CD8-positive, alpha-beta memory T cell (primary cell): ENCODE data around the gene SBNO1. TPM values are rescaled to one million over a fixed set of nuclear protein-coding genes. Genes with fewer than 3 reads are reported as not detected.
"Not testable (repeated sequence)": the region's sequence is repeated elsewhere in the genome, so short reads cannot be mapped to it uniquely, and the experiment has no call there.

Experiments used
- CTCF ChIA-PET: fragments of 350-600 bp; sonication (Branson Sonifier 250); formaldehyde crosslinking; loops from one replicate; lab custom pipeline; 2021; ENCODE audit warnings: antibody characterized with exemption; lab: Charles Lee
- POLR2A ChIA-PET: fragments of 350-600 bp; sonication (Branson Sonifier 250); formaldehyde crosslinking; loops from one replicate; lab custom pipeline; 2021; ENCODE audit warnings: antibody characterized with exemption; lab: Charles Lee
- DNase-seq, 5 donors: peaks; one replicate each; pipeline versions ENCODE4 v3.0.0 to v3.0.0-alpha.2; 2020 to 2022; ENCODE audit warnings: mixed read lengths in 1 of 5
- H3K27ac ChIP-seq: one replicate; pipeline ENCODE4 v1.7.0; 2013; ENCODE audit warnings: low read depth, mild to moderate bottlenecking, low read length, moderate library complexity
- H3K27me3 ChIP-seq: 2 replicates; pipeline ENCODE4 v1.7.0; 2013; ENCODE audit warnings: low read length, mild to moderate bottlenecking; ENCODE audit not compliant: insufficient read depth, poor library complexity, severe bottlenecking
- H3K36me3 ChIP-seq: 2 replicates; pipeline ENCODE4 v1.7.0; 2013; ENCODE audit warnings: mild to moderate bottlenecking, low read length, moderate library complexity; ENCODE audit not compliant: insufficient read depth
- H3K4me1 ChIP-seq: 2 replicates; pipeline ENCODE4 v1.7.0; 2013; ENCODE audit warnings: mild to moderate bottlenecking, low read length, moderate library complexity; ENCODE audit not compliant: insufficient read depth
- H3K4me3 ChIP-seq: 2 replicates; pipeline ENCODE4 v1.7.0; 2013; ENCODE audit warnings: mild to moderate bottlenecking, low read length
- H3K9me3 ChIP-seq: 2 replicates; pipeline ENCODE4 v1.7.0; 2013; ENCODE audit warnings: mild to moderate bottlenecking, low read length
- H3K27ac Mint-ChIP-seq, 8 donors: one replicate each; pipeline ENCODE4 v1.8.0; 2020 to 2021; ENCODE audit warnings: mixed read lengths in 8 of 8, mild to moderate bottlenecking in 6 of 8, inconsistent platforms in 3 of 8, moderate library complexity in 3 of 8
- H3K27me3 Mint-ChIP-seq, 2 donors: one replicate each; pipeline ENCODE4 v1.8.0; 2020 to 2021; ENCODE audit warnings: mixed read lengths in 2 of 2, mild to moderate bottlenecking in 1 of 2, moderate library complexity in 1 of 2
- H3K36me3 Mint-ChIP-seq, 3 donors: one replicate each; pipeline ENCODE4 v1.8.0; 2020 to 2021; ENCODE audit warnings: mixed read lengths in 3 of 3, inconsistent platforms in 1 of 3, mild to moderate bottlenecking in 1 of 3
- H3K4me1 Mint-ChIP-seq, 3 donors: one replicate each; pipeline ENCODE4 v1.8.0; 2020 to 2021; ENCODE audit warnings: mixed read lengths in 3 of 3, inconsistent platforms in 1 of 3, mild to moderate bottlenecking in 1 of 3
- H3K4me3 Mint-ChIP-seq, 7 donors: one replicate each; pipeline ENCODE4 v1.8.0; 2020 to 2021; ENCODE audit warnings: mixed read lengths in 7 of 7, mild to moderate bottlenecking in 6 of 7, moderate library complexity in 4 of 7, inconsistent platforms in 2 of 7
- H3K9me3 Mint-ChIP-seq, 5 donors: one replicate each; pipeline ENCODE4 v1.8.0; 2020 to 2022; ENCODE audit warnings: mixed read lengths in 5 of 5, mild to moderate bottlenecking in 3 of 5, moderate library complexity in 2 of 5, inconsistent platforms in 1 of 5
- polyA plus RNA-seq: library from polyadenylated mRNA; unstranded; fragments of 300-500 nt; fragmentation: Illumina TruSeq; gene quantifications from one replicate; pipeline ENCODE4 v1.2.3, GENCODE V29; 2021
- total RNA-seq, 2 experiments: library from RNA; stranded (reverse); gene quantifications; one replicate each; pipeline ENCODE4 v1.2.3, GENCODE V29; 2021

The SBNO1 gene
- total and polyA plus RNA-seq, 3 experiments from 2014 or later = 42.8 to 53.8 (median 52.1) TPM

DNA sequence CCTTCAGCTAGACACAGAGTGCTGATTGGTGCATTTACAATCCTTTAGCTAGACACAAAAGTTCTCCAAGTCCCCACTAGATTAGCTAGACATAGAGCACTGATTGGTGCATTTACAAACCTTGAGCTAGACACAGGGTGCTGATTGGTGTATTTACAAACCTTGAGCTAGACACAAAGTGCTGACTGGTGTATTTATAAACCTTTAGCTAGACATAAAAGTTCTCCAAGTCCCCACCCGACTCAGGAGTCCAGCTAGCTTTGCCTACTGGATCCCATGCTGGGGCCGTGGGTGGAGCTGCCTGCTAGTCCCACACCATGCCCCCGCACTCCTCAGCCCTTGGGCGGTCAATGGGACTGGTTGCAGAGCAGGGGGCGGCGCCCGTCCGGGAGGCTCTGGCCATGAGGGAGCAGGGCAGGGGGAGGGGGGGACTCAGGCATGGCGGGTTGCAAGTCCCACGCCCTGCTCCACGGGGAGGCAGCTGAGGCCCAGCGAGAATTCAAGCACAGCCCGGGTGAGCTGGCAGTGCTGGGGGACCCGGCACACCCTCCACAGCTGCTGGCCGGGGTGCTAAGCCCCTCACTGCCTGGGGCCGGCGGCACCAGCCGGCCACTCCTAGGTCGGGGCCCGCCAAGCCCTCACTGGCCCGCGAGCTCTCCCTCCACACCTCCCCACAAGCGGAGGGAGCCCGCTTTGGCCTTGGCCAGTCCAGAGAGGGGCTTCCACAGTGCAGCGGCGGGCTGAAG, 115.5 kb downstream of the SBNO1 start:
- not testable (repeated sequence) for H3K4me3 Mint-ChIP-seq, DNase-seq, H3K9me3 Mint-ChIP-seq, H3K9me3 ChIP-seq, H3K36me3 ChIP-seq, H3K27me3 Mint-ChIP-seq, H3K27ac ChIP-seq, H3K4me3 ChIP-seq, H3K27me3 ChIP-seq
- POLR2A ChIA-PET = interaction anchor here (0.6 kb wide), 1 partner anchor 183 kb away, joined by 3 read pairs; no protein-coding TSS in a partner anchor
- Mint-ChIP-seq H3K4me1 (peaks cover 52 to 77% (median 59%) of the 10 kb centered on the region in 3 donors), H3K27ac (peak overlapping the region in 1 of 8 donors; percentile 29), H3K36me3 (peaks cover 0 to 66% (median 6%) of the 10 kb centered on the region in 3 donors)
- peaks cover 24% of the 10 kb centered on the region for H3K4me1 ChIP-seq
- CTCF ChIA-PET = interaction anchor here (1.0 to 2.5 kb wide), 3 partner anchors 11 to 12 kb away, joined by 3 to 10 read pairs (median 4); no protein-coding TSS in a partner anchor

- POLR2A ChIA-PET = interaction anchor here (0.6 to 1.3 kb wide), 2 partner anchors 8 to 15 kb away, joined by 3 to 8 read pairs; partner anchors contain the start of genes MPHOSPH9 and MTRFR
- CTCF ChIA-PET = interaction anchor here (1.1 to 1.5 kb wide), 2 partner anchors 10 kb away, joined by 4 to 8 read pairs; no protein-coding TSS in a partner anchor
- DNase-seq, H3K27ac ChIP-seq, H3K36me3 ChIP-seq, H3K27me3 ChIP-seq, H3K9me3 ChIP-seq, H3K27me3 Mint-ChIP-seq, H3K4me3 ChIP-seq, H3K9me3 Mint-ChIP-seq: not testable (repeated sequence)
- Mint-ChIP-seq H3K4me1 (peaks cover 56 to 77% (median 64%) of the 10 kb centered on the region in 3 donors), H3K4me3 (peak overlapping the region in 3 of 7 donors; percentile 31 to 76 (median 61)), H3K27ac (peak overlapping the region in 5 of 8 donors; percentile 43 to 77 (median 57)), H3K36me3 (peaks cover 0 to 59% (median 4%) of the 10 kb centered on the region in 3 donors)
- peaks cover 30% of the 10 kb centered on the region for H3K4me1 ChIP-seq
Observed at GRCh38 chr12:123248129-123248528, 116.5 kb downstream of the SBNO1 start.

DNA sequence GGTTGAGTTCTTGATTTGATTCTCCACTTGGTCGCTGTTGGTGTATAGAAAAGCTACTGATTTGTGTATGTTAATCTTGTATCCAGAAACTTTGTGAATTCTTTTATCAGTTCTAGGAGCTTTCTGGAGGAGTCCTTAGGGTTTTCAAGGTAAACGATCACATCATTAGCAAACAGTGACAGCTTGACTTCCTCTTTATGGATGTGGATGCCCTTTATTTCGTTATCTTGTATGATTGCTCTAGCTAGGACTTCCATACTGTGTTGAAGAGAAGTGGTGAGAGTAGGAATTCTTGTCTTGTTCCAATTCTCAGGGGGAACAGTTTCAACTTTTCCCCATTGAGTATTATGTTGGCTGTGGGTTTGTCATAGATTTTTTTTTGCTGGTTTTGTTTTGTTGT, 119.0 kb downstream of the SBNO1 start:
- Histone ChIP-seq H3K27me3 (no peaks in the 10 kb centered on the region), H3K4me3 (no peak overlapping the region), H3K4me1 (peaks cover 36% of the 10 kb centered on the region), H3K36me3 (peaks cover 3% of the 10 kb centered on the region), H3K9me3 (no peaks in the 10 kb centered on the region), H3K27ac (no peak overlapping the region)
- H3K4me3 Mint-ChIP-seq = peak overlapping the region in 4 of 7 donors; percentile 7 to 44 (median 34)
- H3K27me3 Mint-ChIP-seq = no peaks in the 10 kb centered on the region
- peaks cover 57 to 75% (median 68%) of the 10 kb centered on the region in 3 donors for H3K4me1 Mint-ChIP-seq
- CTCF ChIA-PET = no interaction called here
- no peaks in the 10 kb centered on the region for H3K9me3 Mint-ChIP-seq
- peak overlapping the region; percentile 22 to 92 (median 58) for H3K27ac Mint-ChIP-seq
- no peak for DNase-seq
- POLR2A ChIA-PET = no interaction called here
- H3K36me3 Mint-ChIP-seq = peaks cover 0 to 61% (median 4%) of the 10 kb centered on the region in 3 donors

- H3K4me1 ChIP-seq = peaks cover 32% of the 10 kb centered on the region
- POLR2A ChIA-PET = interaction anchor here (2.2 kb wide), 1 partner anchor 11 kb away, joined by 8 read pairs; the partner anchor contains the start of genes MPHOSPH9 and MTRFR
- DNase-seq = no peak
- H3K27me3 Mint-ChIP-seq = no peaks in the 10 kb centered on the region
- H3K4me3 Mint-ChIP-seq = no peak overlapping the region
- peaks cover 3% of the 10 kb centered on the region for H3K36me3 ChIP-seq
- peaks cover 0 to 58% (median 2%) of the 10 kb centered on the region in 3 donors for H3K36me3 Mint-ChIP-seq
- peaks cover 49 to 72% (median 62%) of the 10 kb centered on the region in 3 donors for H3K4me1 Mint-ChIP-seq
- H3K9me3 Mint-ChIP-seq = no peaks in the 10 kb centered on the region
- H3K9me3 ChIP-seq = no peaks in the 10 kb centered on the region
- H3K27ac ChIP-seq = no peak overlapping the region
- CTCF ChIA-PET = interaction anchor here (1.5 kb wide), 1 partner anchor 26 kb away, joined by 3 read pairs; no protein-coding TSS in a partner anchor
- no peaks in the 10 kb centered on the region for H3K27me3 ChIP-seq
- H3K27ac Mint-ChIP-seq = peak overlapping the region in 7 of 8 donors; percentile 37 to 85 (median 62)
- H3K4me3 ChIP-seq = no peak overlapping the region
Observed at GRCh38 chr12:123243671-123244262, 120.9 kb downstream of the SBNO1 start.

DNA sequence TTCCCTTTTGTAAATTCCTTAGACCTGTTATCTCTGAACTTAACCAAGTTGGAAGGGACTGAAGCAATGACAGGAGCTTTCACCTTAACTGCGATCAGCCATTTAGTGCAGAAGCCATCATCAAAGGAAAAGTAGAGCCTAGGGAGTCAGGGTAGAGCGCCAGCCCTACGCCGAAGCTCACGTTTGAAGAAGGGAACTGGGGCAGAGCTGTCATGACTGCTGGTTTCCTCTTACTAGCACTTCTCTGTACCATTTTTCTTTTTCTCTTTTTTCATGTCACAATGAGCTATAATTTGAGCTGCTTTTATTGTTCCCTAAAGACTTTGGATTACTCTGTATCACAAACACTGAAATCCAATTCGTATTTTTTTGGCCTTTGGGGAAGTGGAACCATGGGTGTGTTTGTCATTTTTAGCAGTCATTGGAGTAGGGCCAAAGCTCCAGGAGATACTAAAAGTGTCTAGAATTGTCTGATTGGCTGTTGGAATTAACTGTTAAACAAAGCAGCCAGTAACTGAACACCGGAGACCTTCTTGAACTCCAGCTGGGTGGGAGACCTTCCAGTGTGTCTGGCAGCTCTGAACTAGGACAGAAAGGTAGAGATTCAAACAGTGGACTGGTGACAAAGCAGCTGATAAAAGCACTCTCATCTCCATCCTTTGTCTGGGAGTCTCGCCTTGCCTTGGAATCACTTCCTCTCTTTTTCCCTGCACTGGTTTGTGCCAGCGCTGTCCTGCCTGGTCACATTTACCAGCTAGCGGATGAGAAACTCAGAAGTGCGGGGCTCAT, 122.3 kb downstream of the SBNO1 start:
- Mint-ChIP-seq H3K9me3 (no peaks in the 10 kb centered on the region), H3K4me1 (peaks cover 46 to 72% (median 61%) of the 10 kb centered on the region in 3 donors), H3K27me3 (no peaks in the 10 kb centered on the region), H3K27ac (peak overlapping the region in 7 of 8 donors; percentile 14 to 91 (median 77)), H3K36me3 (peaks cover 0 to 56% (median 2%) of the 10 kb centered on the region in 3 donors), H3K4me3 (peak overlapping the region in 1 of 7 donors; percentile 48)
- no peaks in the 10 kb centered on the region for H3K9me3 ChIP-seq
- DNase-seq = peak in 1 of 5 donors; percentile 37
- no peak overlapping the region for H3K27ac ChIP-seq
- H3K36me3 ChIP-seq = peaks cover 3% of the 10 kb centered on the region
- no peaks in the 10 kb centered on the region for H3K27me3 ChIP-seq
- H3K4me1 ChIP-seq = peaks cover 40% of the 10 kb centered on the region
- H3K4me3 ChIP-seq = no peak overlapping the region
- ChIA-PET CTCF (interaction anchor here (0.7 to 11.9 kb wide), 5 partner anchors 10 to 382 kb away, joined by 3 to 113 read pairs (median 4); partner anchors contain the start of genes MPHOSPH9 and MTRFR), POLR2A (interaction anchor here (2.2 kb wide), 1 partner anchor 9 kb away, joined by 8 read pairs; the partner anchor contains the start of genes MPHOSPH9 and MTRFR)

Other genes with a start within 250 kb of the SBNO1 start
- 1 to 10 TPM; 5.1 to 6.1 TPM for gene PITPNM2, start 213.8 kb downstream of the SBNO1 start, total RNA-seq
- 1.8 TPM for gene PITPNM2, start 213.8 kb downstream of the SBNO1 start, polyA plus RNA-seq
- 10 to 100 TPM; 67.3 to 74.8 TPM for gene MPHOSPH9, start 131.7 kb downstream of the SBNO1 start, total RNA-seq
- gene MPHOSPH9, start 131.7 kb downstream of the SBNO1 start, polyA plus RNA-seq = 31.0 TPM
- gene MTRFR, start 131.4 kb downstream of the SBNO1 start, total RNA-seq = 10 to 100 TPM; 26.6 TPM
- 51.4 TPM for gene MTRFR, start 131.4 kb downstream of the SBNO1 start, polyA plus RNA-seq
- gene CDK2AP1, start 93.0 kb downstream of the SBNO1 start, total RNA-seq = 10 to 100 TPM; 56.3 to 57.7 TPM
- gene CDK2AP1, start 93.0 kb downstream of the SBNO1 start, polyA plus RNA-seq = 9.1 TPM
- 10 to 100 TPM; 46.8 to 49.9 TPM for gene KMT5A, start 19.3 kb upstream of the SBNO1 start, total RNA-seq
- 5.0 TPM for gene KMT5A, start 19.3 kb upstream of the SBNO1 start, polyA plus RNA-seq
- 10 to 100 TPM; 26.9 to 27.6 TPM for gene RILPL2, start 71.8 kb upstream of the SBNO1 start, total RNA-seq
- gene RILPL2, start 71.8 kb upstream of the SBNO1 start, polyA plus RNA-seq = 8.4 TPM
- gene SNRNP35, start 93.3 kb upstream of the SBNO1 start, total RNA-seq = 10 to 100 TPM; 21.9 to 23.8 TPM
- gene SNRNP35, start 93.3 kb upstream of the SBNO1 start, polyA plus RNA-seq = 26.5 TPM
- gene RILPL1, start 168.9 kb upstream of the SBNO1 start, total RNA-seq = 1 to 10 TPM; 2.7 to 4.6 TPM
- gene RILPL1, start 168.9 kb upstream of the SBNO1 start, polyA plus RNA-seq = 0.55 TPM
- 100 to 1,000 TPM; 191 to 194 TPM for gene TMED2, start 219.7 kb upstream of the SBNO1 start, total RNA-seq
- gene TMED2, start 219.7 kb upstream of the SBNO1 start, polyA plus RNA-seq = 314 TPM
- gene DDX55, start 237.3 kb upstream of the SBNO1 start, total RNA-seq = 10 to 100 TPM; 46.2 to 53.4 TPM
- gene DDX55, start 237.3 kb upstream of the SBNO1 start, polyA plus RNA-seq = 21.1 TPM